ENCODE results near the gene OPA1. TPM values are rescaled to one million over a fixed set of nuclear protein-coding genes. Genes with fewer than 3 reads are reported as not detected.

The OPA1 gene
- total and polyA plus RNA-seq, 2 of the 8 experiments (the other 6 are each of a cell fraction or from before 2014, with no cell fraction given) = 20.3 to 109 TPM

DNA sequence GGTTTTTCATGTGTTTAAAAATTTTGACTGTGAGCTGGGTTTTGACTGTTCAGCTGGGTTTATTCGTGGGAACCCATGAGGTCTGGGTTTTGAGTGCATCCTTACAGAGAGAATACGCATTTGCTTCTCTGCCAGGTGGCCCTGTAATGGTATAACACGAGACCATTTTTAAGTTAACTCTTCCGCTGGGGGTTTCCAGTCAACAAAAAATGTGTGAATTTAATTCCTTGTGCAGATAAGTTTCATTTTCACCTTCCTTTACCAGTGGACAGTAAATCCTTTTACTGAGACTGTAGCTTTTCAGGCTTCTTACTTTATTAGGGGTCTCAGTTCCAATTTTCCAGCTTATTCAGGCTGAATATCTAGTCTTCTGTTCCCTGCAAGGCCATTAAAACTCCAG lies 149.6 kb downstream of the OPA1 start:
- Histone ChIP-seq H2AFZ (ENCODE audit: low read length) (0 out of 2 replicates have a peak overlapping the region, but pooled peaks have one; percentile 20), H3K18ac (ENCODE audit: extremely low read depth, low read length) (no peak overlapping the region)
- TF ChIP-seq PHF8 (conservative IDR thresholded peaks at IDR 0.05; ENCODE audit: low read depth, low read length) (no peak), YY1 (IDR thresholded peaks at IDR 0.05; ENCODE audit: low read depth, low read length) (no peak), BACH1 (IDR thresholded peaks at IDR 0.05; ENCODE audit: low read length) (no peak), POLR2AphosphoS5 (IDR thresholded peaks at IDR 0.05; ENCODE audit: low read depth, low read length) (no peak), EGR1 (IDR thresholded peaks at IDR 0.05; ENCODE audit: borderline replicate concordance, low read depth, low read length) (no peak), ATF3 (IDR thresholded peaks at IDR 0.05; ENCODE audit: insufficient read depth, low read depth, low read length) (no peak), KDM5A (IDR thresholded peaks at IDR 0.05; ENCODE audit: low read length) (no peak), KDM1A (IDR thresholded peaks at IDR 0.05; ENCODE audit: borderline replicate concordance, low read length) (no peak), SP4 (IDR thresholded peaks at IDR 0.05; ENCODE audit: low read length) (no peak), SIN3A (conservative IDR thresholded peaks at IDR 0.05 in 1 of 2, IDR thresholded peaks at IDR 0.05 in 1 of 2; ENCODE audit: low read depth in 1 of 2, low read length in 2 of 2) (no peak), EZH2 (IDR thresholded peaks at IDR 0.05; ENCODE audit: low read depth, low read length, severe bottlenecking) (no peak)
- TF ChIP-seq, protein P1, sequence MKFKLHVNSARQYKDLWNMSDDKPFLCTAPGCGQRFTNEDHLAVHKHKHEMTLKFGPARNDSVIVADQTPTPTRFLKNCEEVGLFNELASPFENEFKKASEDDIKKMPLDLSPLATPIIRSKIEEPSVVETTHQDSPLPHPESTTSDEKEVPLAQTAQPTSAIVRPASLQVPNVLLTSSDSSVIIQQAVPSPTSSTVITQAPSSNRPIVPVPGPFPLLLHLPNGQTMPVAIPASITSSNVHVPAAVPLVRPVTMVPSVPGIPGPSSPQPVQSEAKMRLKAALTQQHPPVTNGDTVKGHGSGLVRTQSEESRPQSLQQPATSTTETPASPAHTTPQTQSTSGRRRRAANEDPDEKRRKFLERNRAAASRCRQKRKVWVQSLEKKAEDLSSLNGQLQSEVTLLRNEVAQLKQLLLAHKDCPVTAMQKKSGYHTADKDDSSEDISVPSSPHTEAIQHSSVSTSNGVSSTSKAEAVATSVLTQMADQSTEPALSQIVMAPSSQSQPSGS (IDR thresholded peaks at IDR 0.05; ENCODE audit: low read length) = no peak

More for the DNA sequence above, 149.6 kb downstream of the OPA1 start:
- Histone ChIP-seq H3K4me1 (replicated peaks in 1 of 4; ENCODE audit: control insufficient read depth in 3 of 4, insufficient read depth in 4 of 4, low read length in 3 of 4) (peaks cover 0 to 17% (median 9%) of the 10 kb centered on the region in 4 experiments; a peak in 5 of 7 replicates), H3K27ac (ENCODE audit: low read depth, low read length) (no peak overlapping the region), H3K9ac (replicated peaks in 1 of 4; ENCODE audit: extremely low read depth in 1 of 4, low read depth in 3 of 4, low read length in 3 of 4) (no peak overlapping the region; a peak in 1 of 7 replicates), H3K9me3 (ENCODE audit: insufficient read depth in 2 of 2, low read depth in 1 of 2, low read length in 1 of 2) (no peaks in the 10 kb centered on the region), H3K23me2 (ENCODE audit: low read depth, low read length) (no peaks in the 10 kb centered on the region), H3K56ac (replicated peaks; ENCODE audit: insufficient read length, low read depth, low read length) (no peak overlapping the region), H4K8ac (ENCODE audit: extremely low read depth, insufficient read depth, low read length) (no peak overlapping the region), H3K4ac (replicated peaks; ENCODE audit: insufficient read length, low read depth, low read length) (no peak overlapping the region), H3K4me2 (ENCODE audit: insufficient read depth in 1 of 2, low read depth in 2 of 2, low read length in 2 of 2) (no peak overlapping the region), H3K36me3 (ENCODE audit: control insufficient read depth in 2 of 4, insufficient read depth in 4 of 4, low read length in 3 of 4) (no peaks in the 10 kb centered on the region), H4K91ac (replicated peaks; ENCODE audit: insufficient read length, low read length) (no peak overlapping the region), H3K79me1 (ENCODE audit: low read depth, low read length) (no peaks in the 10 kb centered on the region), H3K79me2 (ENCODE audit: control insufficient read depth in 1 of 2, insufficient read depth in 2 of 2, low read length in 2 of 2) (no peaks in the 10 kb centered on the region), H2BK5ac (ENCODE audit: low read depth, low read length) (no peak overlapping the region), H3K27me3 (replicated peaks in 1 of 4; ENCODE audit: control insufficient read depth in 3 of 4, extremely low read depth in 1 of 4, insufficient read depth in 3 of 4, low read length in 3 of 4) (no peaks in the 10 kb centered on the region), H2AK5ac (ENCODE audit: low read depth, low read length) (no peak overlapping the region), H3K4me3 (ENCODE audit: extremely low read depth in 1 of 4, insufficient read depth in 2 of 4, low read depth in 3 of 4, low read length in 4 of 4) (no peak overlapping the region), H4K20me1 (replicated peaks in 1 of 2; ENCODE audit: control insufficient read depth in 1 of 2, insufficient read depth in 2 of 2, low read length in 2 of 2) (no peaks in the 10 kb centered on the region), H3K14ac (ENCODE audit: insufficient read length) (no peak overlapping the region), H2BK20ac (ENCODE audit: low read length) (no peak overlapping the region), H2BK120ac (replicated peaks; ENCODE audit: low read depth, low read length) (no peak overlapping the region), H2BK15ac (ENCODE audit: low read length) (no peak overlapping the region), H4K5ac (ENCODE audit: insufficient read length, low read depth, low read length) (no peak overlapping the region), H3K23ac (ENCODE audit: insufficient read length) (no peak overlapping the region), H2BK12ac (ENCODE audit: low read depth, low read length) (no peak overlapping the region)
- DNase-seq (ENCODE audit: low read depth in 1 of 2, low spot score in 2 of 2) (no peak), FAIRE-seq (no peak)
- POLR2A ChIA-PET (ENCODE audit: partially characterized antibody) = no interaction called here
- CTCF ChIA-PET (ENCODE audit: partially characterized antibody) = interaction anchor here (0.8 kb wide), 1 partner anchor 16 kb away, joined by 6 read pairs; no protein-coding TSS in a partner anchor
- 89% methylated on average over 4 of the region's 4 CpGs; no CpG with 5 or more reads in 1 of the 2 experiments for WGBS, 2 experiments (ENCODE audit: extremely low coverage in 1 of 2, insufficient coverage in 1 of 2, insufficient read length in 1 of 2, insufficient replicate concordance in 2 of 2, low coverage in 1 of 2, low lambda C conversion rate in 2 of 2, missing lambda C conversion rate in 1 of 2)

All from H1 (cell line).